C4-2B (cell line): ENCODE results near the gene RAB5B.

Experiments used
- ZFX ChIP-seq: fragments of 450-650 bp; IDR thresholded peaks from 2 replicates; pipeline ENCODE4 v1.6.1; 2017
- TF ChIP-seq, protein P1 (sequence below): fragments of 450-650 bp; conservative IDR thresholded peaks from 2 replicates; pipeline ENCODE4 v1.5.1; 2017; ENCODE audit warnings: mild to moderate bottlenecking

DNA sequence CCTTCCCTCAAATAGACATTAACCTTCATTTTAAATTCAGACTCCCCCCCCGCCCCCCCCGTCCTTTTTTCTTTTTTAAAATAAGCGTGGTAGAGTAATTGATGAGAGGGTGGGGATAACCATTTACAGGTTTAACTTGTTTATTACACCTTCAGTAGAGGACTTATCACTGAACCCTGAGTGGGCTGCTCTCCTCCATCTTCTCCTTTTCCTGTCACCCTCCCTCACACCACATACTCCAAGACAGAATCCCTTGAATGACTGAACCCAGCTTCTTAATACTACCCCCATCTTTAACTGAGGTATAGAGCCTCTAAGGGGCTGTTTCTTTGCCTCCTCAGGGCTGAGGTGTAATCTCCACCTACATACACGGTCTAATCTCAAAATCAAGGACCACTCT lies 43.3 kb downstream of the RAB5B start:
- TF ChIP-seq, protein P1, sequence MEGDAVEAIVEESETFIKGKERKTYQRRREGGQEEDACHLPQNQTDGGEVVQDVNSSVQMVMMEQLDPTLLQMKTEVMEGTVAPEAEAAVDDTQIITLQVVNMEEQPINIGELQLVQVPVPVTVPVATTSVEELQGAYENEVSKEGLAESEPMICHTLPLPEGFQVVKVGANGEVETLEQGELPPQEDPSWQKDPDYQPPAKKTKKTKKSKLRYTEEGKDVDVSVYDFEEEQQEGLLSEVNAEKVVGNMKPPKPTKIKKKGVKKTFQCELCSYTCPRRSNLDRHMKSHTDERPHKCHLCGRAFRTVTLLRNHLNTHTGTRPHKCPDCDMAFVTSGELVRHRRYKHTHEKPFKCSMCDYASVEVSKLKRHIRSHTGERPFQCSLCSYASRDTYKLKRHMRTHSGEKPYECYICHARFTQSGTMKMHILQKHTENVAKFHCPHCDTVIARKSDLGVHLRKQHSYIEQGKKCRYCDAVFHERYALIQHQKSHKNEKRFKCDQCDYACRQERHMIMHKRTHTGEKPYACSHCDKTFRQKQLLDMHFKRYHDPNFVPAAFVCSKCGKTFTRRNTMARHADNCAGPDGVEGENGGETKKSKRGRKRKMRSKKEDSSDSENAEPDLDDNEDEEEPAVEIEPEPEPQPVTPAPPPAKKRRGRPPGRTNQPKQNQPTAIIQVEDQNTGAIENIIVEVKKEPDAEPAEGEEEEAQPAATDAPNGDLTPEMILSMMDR = no peak
- no peak for TF ChIP-seq ZFX
